ENCODE measurements around the gene CACNG5.

The CACNG5 gene

DNA sequence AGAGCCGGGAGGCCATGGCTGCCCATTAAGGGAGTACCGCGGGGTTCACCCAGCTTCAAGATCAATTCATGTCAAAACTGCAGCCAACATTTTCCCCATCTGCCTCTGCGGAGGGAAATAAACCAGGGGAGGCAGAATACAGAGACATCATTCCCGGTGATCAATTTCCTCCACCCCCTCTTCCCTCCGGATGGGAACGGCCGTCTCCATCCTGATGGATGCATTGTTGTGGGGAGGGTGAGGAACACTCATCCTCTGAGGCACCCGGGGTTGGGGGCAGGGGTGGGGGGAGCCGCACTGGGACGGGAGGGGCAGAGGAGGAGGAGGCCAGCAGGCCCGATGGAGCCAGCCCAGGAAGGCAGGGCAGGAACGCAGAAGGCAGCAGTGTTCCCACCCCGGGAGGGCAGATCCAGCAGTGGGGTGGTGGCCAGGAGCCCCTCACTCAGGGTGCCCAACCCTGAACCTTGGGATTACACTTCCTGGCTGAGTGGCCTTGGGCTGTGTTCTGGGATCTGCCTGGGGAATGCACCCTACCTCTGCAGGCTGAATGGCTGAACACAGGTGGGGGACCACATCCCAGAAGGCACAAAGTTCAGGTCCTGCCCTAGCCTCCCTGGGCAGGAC is 14.2 kb downstream of the CACNG5 start:
- in situ Hi-C loops (cut with MboI; ENCODE audit: low sequenced_read_pairs), result no loop called here

- in situ Hi-C loops (cut with MboI; ENCODE audit: low sequenced_read_pairs), result no loop called here
These were observed 15.1 kb downstream of the CACNG5 start for GRCh38 chr17:66849851-66850580.

GRCh38 chr17:66850692-66851091 is 15.8 kb downstream of the CACNG5 start:
- in situ Hi-C loops (cut with MboI; ENCODE audit: low sequenced_read_pairs), result no loop called here

DNA sequence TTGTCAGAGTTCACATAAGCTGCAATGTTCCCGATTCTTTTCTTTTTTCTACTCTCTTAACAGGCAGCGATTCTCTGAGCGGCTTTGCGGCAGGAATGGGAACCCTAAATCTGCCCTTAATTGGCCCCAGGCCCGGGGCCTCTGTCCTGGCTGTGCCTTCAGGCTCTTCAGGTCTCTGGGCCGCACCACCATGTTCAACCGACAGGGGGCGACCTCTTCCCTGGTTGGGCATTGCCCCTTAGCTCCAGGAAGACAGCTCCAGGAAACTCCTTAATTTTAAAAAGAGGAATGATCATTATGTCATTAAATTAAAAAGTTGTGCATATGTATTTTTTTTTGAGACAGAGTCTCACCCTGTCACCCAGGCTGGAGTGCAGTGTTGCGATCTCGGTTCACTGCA is 20.3 kb downstream of the CACNG5 start:
- in situ Hi-C loops (cut with MboI; ENCODE audit: low sequenced_read_pairs), result no loop called here

DNA sequence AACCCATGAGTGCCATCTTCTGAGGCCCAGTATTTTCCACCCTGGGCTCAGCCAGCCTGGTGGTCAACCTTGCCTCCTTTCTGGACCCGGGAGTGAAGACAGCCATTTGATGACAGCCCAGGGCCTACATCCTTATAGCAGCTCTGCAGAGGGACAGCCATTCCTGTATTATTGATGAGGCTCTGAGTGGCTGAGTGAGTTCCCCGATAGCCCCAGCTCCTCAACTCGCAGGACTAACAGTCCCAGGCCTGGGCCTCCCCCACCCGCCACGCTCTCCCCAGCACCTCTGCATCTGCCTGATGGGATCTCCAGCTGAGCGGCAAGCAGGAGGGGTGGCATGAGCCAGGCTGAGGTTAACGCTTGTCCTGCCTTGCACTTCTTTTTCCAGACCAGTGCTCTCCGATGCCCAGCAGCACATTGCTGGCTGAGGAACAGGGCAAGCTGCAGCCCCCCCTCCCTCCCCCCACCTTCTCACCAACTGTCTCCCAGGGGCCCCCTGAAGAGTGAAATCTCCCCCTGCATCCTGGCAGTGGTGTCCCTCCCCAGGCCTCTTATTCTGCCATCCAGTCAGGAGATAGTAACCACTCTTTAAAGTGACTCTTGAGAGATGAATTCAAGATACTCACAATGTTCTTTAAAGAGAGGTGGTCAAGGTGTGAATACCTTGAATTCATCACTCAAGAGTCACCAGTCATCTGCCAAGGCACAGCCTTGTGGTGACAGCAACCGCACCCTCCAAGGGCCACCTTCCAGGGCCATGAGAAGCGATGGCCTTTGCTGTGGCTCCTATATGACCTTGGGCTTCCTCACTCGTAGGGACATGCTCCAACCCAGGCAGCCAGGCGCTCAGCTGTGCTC is 23.5 kb downstream of the CACNG5 start:
- in situ Hi-C loops (cut with MboI; ENCODE audit: low sequenced_read_pairs), result no loop called here

- in situ Hi-C loops (cut with MboI; ENCODE audit: low sequenced_read_pairs), result no loop called here
These were observed 24.4 kb downstream of the CACNG5 start for GRCh38 chr17:66859353-66859752.

DNA sequence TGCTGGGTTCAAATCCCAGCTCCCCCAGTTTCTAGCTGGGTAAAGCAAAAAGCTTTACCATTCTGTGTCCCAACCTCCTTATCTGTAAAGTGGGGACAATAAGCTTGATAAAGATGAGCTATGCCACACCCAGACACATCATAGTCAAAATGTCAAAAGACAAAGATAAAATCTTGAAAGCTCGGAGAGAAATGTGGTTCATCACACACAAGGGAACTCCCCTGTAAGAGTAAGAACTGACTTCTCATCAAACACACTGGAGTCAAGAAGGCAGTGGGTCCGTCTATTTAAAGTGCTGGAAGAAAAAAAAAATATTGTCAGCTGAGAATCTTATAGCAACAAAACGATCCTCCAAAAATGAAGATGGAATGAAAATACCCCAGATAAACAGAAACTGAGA is 25.3 kb downstream of the CACNG5 start:
- in situ Hi-C loops (cut with MboI; ENCODE audit: low sequenced_read_pairs), result no loop called here

DNA sequence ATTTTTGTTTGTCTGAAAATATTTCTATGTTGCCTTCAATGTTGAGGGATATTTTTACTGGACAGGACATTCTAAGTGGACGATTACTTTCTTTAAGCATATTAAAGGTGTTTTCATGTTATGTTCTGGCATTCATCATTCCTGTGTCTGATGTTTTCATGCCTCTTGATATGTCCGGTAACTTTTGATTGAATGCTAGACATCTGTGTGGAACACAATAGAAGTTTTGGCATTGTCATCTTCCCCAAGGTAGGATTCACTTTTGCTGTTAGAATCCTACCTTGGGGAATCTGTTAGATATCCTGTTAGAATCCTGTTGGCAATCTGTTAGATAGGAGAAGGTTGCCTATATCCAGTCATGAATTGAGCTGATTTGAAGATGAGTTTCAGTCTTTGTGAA is 28.9 kb downstream of the CACNG5 start:
- in situ Hi-C loops (cut with MboI; ENCODE audit: low sequenced_read_pairs), result no loop called here

GRCh38 chr17:66865151-66865550 is 30.2 kb downstream of the CACNG5 start:
- in situ Hi-C loops (cut with MboI; ENCODE audit: low sequenced_read_pairs), result no loop called here

DNA sequence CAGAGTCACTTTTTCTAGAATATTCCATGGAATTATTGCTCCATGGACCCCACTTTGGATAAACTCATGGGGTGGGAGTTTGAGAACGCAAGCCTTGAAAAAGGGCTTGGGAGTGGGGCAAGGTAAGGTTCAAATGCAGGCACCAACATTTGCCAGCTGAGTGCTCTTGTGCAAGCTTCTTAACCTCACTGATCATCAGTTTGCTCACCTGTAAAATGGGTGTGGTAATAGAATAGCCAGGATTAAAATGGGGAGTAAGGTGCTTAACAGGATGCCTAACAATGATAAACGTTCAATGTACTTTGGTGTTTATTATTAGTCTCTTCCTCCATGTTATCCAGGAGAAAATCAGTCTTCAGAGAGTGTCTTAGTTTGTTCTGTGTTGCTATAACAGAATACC is 39.0 kb downstream of the CACNG5 start:
- in situ Hi-C loops (cut with MboI; ENCODE audit: low sequenced_read_pairs), result no loop called here

DNA sequence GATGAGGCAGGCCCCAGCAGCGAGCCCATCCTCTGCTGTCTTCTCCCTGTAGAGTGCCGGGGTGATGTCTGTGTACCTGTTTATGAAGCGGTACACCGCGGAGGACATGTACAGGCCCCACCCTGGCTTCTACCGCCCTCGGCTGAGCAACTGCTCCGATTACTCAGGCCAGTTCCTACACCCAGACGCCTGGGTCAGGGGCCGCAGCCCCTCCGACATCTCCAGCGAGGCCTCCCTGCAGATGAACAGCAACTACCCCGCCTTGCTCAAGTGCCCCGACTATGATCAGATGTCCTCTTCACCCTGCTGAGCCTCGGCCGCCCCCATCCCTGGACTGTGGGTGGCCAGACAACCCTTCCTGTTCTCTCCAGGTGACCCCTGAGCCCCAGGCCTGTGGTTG is 50.0 kb downstream of the CACNG5 start:
- in situ Hi-C loops (cut with MboI; ENCODE audit: low sequenced_read_pairs), result no loop called here

GRCh38 chr17:66885417-66885816 is 50.5 kb downstream of the CACNG5 start:
- in situ Hi-C loops (cut with MboI; ENCODE audit: low sequenced_read_pairs), result no loop called here

DNA sequence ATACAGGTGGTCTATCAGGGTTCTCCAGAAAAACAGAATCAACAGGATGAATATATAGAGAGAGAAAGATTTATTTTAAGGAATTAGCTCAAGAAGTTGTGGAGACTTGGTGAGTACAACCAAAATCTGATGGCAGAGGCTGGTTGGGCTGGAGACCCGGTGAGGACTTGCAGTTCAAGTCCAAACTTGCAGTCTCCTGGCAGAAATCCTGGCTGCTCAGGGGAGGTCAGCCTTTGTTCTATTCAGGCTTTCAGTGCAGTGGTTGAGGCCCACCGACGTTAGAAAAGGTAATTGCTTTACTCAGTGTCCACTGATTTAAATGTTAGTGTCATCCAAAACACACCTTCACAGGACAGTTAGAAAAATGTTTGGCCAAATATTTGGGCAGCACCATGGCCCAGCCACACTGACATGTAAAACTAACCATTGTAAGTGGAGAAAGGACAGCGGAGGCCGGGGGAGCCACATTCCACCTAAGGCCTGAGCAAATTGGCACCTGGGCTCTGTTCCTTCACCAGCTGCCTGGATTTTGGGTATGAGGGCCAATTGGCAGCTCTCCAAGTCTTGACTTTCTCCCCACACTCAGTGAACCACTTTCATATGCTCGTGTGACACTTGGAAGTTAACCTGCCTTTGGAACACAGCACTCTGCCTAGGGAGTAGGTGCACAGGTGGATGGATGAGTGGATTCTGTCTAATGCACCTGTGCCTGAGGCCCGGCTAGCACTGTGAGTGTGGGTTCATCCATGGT is 54.7 kb downstream of the CACNG5 start:
- in situ Hi-C loops (cut with MboI; ENCODE audit: low sequenced_read_pairs), result no loop called here

- in situ Hi-C loops (cut with MboI; ENCODE audit: low sequenced_read_pairs), result no loop called here
These were observed 57.3 kb downstream of the CACNG5 start for GRCh38 chr17:66892246-66892645.

DNA sequence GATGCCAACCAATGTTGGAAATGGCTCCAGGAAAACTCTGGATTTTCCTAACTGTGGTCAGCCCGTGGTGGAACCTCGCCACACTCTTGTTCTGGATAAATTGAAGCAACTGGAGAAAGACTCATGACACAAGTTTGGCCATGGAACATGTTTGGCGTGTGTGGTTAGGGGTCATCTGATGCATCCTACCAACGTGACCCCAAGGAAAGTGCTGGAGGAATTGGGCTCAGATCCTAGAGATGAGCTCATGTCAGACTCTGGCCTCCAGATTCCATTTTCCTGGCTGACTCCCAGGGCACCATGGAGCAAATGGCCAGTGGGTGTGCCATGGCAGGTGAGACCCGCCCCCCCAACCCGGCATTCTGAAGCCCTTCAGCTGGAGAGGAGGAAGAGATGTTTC is 58.5 kb downstream of the CACNG5 start:
- in situ Hi-C loops (cut with MboI; ENCODE audit: low sequenced_read_pairs), result no loop called here

- in situ Hi-C loops (cut with MboI; ENCODE audit: low sequenced_read_pairs), result no loop called here
These were observed 58.9 kb downstream of the CACNG5 start for GRCh38 chr17:66893863-66894262.

- in situ Hi-C loops (cut with MboI; ENCODE audit: low sequenced_read_pairs), result no loop called here
These were observed 62.2 kb downstream of the CACNG5 start for GRCh38 chr17:66897141-66897540.

DNA sequence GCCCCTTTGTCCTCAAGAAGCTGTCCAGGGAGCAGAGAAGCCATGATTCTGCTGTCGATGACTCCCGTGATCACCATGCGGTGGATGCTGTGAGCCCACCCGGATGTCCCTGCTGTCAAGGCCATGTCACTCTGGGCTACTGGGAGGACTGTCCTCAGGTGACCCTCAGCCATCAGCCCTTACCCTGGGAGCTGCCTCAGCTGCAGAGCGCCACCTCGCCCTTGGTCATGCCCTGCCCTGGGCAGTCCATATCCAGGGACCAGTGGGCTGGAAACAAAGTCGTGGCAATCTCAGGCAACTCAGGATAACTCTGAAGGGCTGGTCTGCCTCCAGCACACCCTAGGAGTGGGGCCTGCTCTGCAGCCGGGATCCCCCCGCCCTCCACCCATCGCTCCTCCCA is 63.6 kb downstream of the CACNG5 start:
- in situ Hi-C loops (cut with MboI; ENCODE audit: low sequenced_read_pairs), result no loop called here

GRCh38 chr17:66900126-66901010 is 65.5 kb downstream of the CACNG5 start:
- in situ Hi-C loops (cut with MboI; ENCODE audit: low sequenced_read_pairs), result loop anchor here (25.0 kb wide), 1 partner anchor 688 kb away; no protein-coding TSS in a partner anchor

GRCh38 chr17:66903296-66903695 is 68.4 kb downstream of the CACNG5 start:
- in situ Hi-C loops (cut with MboI; ENCODE audit: low sequenced_read_pairs), result loop anchor here (25.0 kb wide), 1 partner anchor 691 kb away; no protein-coding TSS in a partner anchor

All from HL-60/S4 treated with retinoic acid at 250 ng/mL for 4 days and 3 days (cell line).